ENCODE measurements around the gene SPATA13. TPM values are rescaled to one million over a fixed set of nuclear protein-coding genes. Genes with fewer than 3 reads are reported as not detected.

The SPATA13 gene
- total RNA-seq, 1 experiment from 2014 or later = 10.5 TPM

DNA sequence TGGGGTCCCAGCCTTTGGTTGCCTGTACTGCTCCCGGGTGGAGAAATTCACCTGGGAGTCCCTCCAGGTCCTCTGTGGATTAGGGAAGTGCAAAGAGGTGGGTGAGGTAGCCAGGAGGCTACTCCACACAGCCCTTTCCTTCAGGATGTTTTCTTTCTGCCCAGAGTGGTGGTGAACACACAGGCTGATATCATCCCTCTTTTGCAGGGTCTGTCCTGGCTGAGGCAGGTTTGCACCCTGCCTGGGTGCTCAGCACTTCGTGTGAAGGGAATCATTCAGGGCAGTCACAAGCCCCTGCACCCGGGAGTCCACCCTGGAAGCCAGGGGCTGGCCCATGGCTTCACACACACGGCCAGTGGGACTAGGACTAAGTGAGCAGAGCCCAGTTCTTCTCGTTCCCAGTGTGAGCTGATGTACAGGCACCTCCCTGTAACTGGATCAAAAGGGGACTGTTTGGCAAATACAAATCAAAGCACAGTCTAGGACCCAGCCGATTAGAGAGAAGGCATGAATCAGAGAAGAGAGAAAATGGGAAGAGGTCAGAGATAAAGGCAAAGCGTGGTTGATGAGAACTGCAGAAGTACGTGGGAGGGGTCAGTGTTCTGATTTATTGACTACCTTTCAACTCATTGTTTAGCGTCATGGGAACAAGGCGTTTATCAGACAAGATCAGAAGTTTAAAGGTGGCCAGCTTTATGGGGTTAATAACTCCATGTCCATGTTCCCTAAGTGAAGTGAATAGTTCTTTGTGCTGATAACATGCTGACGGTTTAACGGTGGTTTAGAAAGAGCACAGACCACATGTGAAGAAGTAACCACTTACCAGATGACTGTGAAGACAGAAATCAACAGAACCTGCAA lies 30.4 kb upstream of the SPATA13 start:
- no peak overlapping the region for H3K27ac Mint-ChIP-seq (ENCODE audit: unreplicated experiment)
- no peak overlapping the region for H3K4me3 Mint-ChIP-seq (ENCODE audit: unreplicated experiment)
- peaks cover 10% of the 10 kb centered on the region for H3K9me3 Mint-ChIP-seq (ENCODE audit: unreplicated experiment)
- no peaks in the 10 kb centered on the region for H3K27me3 ChIP-seq (replicated peaks; ENCODE audit: control insufficient read depth, insufficient read depth, low read length)
- no TSS peak for BruUV-seq (replicated peaks)
- CTCF ChIA-PET = no interaction called here
- peaks cover 14% of the 10 kb centered on the region for H3K9me3 ChIP-seq
- H3K4me1 Mint-ChIP-seq (ENCODE audit: low read depth, unreplicated experiment) = peaks cover 6% of the 10 kb centered on the region
- TF ChIP-seq, protein P1, sequence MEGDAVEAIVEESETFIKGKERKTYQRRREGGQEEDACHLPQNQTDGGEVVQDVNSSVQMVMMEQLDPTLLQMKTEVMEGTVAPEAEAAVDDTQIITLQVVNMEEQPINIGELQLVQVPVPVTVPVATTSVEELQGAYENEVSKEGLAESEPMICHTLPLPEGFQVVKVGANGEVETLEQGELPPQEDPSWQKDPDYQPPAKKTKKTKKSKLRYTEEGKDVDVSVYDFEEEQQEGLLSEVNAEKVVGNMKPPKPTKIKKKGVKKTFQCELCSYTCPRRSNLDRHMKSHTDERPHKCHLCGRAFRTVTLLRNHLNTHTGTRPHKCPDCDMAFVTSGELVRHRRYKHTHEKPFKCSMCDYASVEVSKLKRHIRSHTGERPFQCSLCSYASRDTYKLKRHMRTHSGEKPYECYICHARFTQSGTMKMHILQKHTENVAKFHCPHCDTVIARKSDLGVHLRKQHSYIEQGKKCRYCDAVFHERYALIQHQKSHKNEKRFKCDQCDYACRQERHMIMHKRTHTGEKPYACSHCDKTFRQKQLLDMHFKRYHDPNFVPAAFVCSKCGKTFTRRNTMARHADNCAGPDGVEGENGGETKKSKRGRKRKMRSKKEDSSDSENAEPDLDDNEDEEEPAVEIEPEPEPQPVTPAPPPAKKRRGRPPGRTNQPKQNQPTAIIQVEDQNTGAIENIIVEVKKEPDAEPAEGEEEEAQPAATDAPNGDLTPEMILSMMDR (IDR thresholded peaks at IDR 0.05; ENCODE audit: insufficient read depth in 1 of 2, low read depth in 1 of 2, low read length in 1 of 2, severe bottlenecking in 1 of 2, unreplicated experiment in 1 of 2) = no peak
- H3K4me1 ChIP-seq = peaks cover 25% of the 10 kb centered on the region
- intact Hi-C loops (cut with micrococcal nuclease; ENCODE audit: unreplicated experiment) = no loop called here
- H3K4me3 ChIP-seq (ENCODE audit: low read depth, low read length) = no peak overlapping the region
- H3K27me3 Mint-ChIP-seq (ENCODE audit: insufficient read depth, unreplicated experiment) = no peaks in the 10 kb centered on the region
- no peaks in the 10 kb centered on the region for H3K36me3 ChIP-seq (ENCODE audit: control insufficient read depth, insufficient read depth, low read length)
- POLR2A ChIA-PET = no interaction called here
- DNase-seq = peak in 1 of 2 experiments; percentile 15
- H3K36me3 Mint-ChIP-seq (ENCODE audit: insufficient read depth, unreplicated experiment) = no peaks in the 10 kb centered on the region

DNA sequence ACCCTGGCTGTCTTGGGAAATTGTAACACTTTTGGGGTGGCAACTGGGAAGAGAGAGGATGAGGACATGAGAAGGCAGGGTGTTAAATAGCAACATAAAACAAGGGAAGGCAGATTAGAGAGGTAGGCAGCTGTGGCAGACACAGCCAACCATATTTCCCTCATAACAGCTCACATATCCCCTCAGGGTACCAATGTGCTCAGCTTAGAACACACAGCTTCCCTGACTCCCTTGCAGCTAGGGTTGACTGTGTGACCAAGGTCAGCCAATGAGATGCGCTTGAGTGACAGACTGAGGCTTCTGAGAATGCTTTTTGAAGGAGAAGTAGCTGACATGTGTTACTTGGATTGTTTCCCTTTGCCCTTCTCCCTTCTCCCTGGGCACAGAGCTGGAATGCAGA lies 28.8 kb upstream of the SPATA13 start:
- H3K27me3 ChIP-seq (replicated peaks; ENCODE audit: control insufficient read depth, insufficient read depth, low read length) = no peaks in the 10 kb centered on the region
- H3K9me3 ChIP-seq = peaks cover 14% of the 10 kb centered on the region
- BruUV-seq (replicated peaks) = no TSS peak
- ChIA-PET CTCF (interaction anchor here (0.7 kb wide), 1 partner anchor 65 kb away, joined by 3 read pairs; no protein-coding TSS in a partner anchor), POLR2A (no interaction called here)
- H3K4me1 ChIP-seq = peaks cover 15% of the 10 kb centered on the region
- H3K36me3 ChIP-seq (ENCODE audit: control insufficient read depth, insufficient read depth, low read length) = no peaks in the 10 kb centered on the region
- H3K9me3 Mint-ChIP-seq (ENCODE audit: unreplicated experiment) = peaks cover 10% of the 10 kb centered on the region
- H3K36me3 Mint-ChIP-seq (ENCODE audit: insufficient read depth, unreplicated experiment) = no peaks in the 10 kb centered on the region
- H3K4me3 Mint-ChIP-seq (ENCODE audit: unreplicated experiment) = no peak overlapping the region
- DNase-seq = no peak
- no peak overlapping the region for H3K4me3 ChIP-seq (ENCODE audit: low read depth, low read length)
- H3K27ac Mint-ChIP-seq (ENCODE audit: unreplicated experiment) = no peak overlapping the region
- H3K27me3 Mint-ChIP-seq (ENCODE audit: insufficient read depth, unreplicated experiment) = no peaks in the 10 kb centered on the region
- peaks cover 6% of the 10 kb centered on the region for H3K4me1 Mint-ChIP-seq (ENCODE audit: low read depth, unreplicated experiment)
- TF ChIP-seq, protein P1 (IDR thresholded peaks at IDR 0.05; ENCODE audit: insufficient read depth in 1 of 2, low read depth in 1 of 2, low read length in 1 of 2, severe bottlenecking in 1 of 2, unreplicated experiment in 1 of 2) = no peak
- intact Hi-C loops (cut with micrococcal nuclease; ENCODE audit: unreplicated experiment) = no loop called here

DNA sequence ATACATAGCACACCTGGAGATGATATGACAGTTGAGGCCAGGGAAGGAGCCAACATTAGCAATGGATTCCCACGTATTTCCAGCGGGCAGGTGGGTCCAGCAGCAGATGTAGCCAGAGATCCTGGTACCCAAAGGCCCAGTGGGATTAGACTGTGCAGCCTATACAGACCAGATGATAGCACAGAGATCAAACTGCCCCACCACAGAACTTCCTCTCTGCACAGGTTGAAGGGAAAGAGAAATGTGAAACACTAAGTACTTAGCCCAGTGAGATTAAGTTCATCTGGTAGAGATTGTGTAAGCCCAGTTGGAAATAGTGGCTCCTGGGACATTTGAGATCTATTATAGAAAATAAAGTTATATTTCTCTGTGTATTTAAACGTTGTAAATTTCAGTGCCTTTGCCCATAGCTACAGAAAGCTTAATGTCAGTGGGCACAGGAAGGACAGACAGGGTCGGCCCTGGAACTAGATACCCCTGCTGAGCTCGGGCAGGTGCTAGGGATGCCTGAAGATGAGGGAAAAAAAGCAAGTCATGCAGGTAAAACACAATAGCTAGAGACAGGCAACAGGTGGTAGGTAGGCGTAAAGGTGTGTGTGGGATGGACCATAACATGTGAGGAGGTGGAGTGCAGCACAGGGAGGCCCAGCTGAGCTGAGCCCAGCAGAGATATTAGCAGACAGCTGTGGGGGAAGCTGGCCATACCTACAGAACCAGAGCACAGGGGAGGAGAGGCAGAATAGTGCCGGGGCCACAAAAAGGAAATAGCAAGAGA lies 27.3 kb upstream of the SPATA13 start:
- H3K4me3 Mint-ChIP-seq (ENCODE audit: unreplicated experiment) = no peak overlapping the region
- ChIA-PET POLR2A (no interaction called here), CTCF (no interaction called here)

More for the DNA sequence above, 27.3 kb upstream of the SPATA13 start:
- Histone ChIP-seq H3K36me3 (ENCODE audit: control insufficient read depth, insufficient read depth, low read length) (no peaks in the 10 kb centered on the region), H3K27me3 (replicated peaks; ENCODE audit: control insufficient read depth, insufficient read depth, low read length) (no peaks in the 10 kb centered on the region), H3K4me3 (ENCODE audit: low read depth, low read length) (no peak overlapping the region), H3K4me1 (peaks cover under 1% of the 10 kb centered on the region; the same call in 1 of the 2 replicates), H3K9me3 (peaks cover 14% of the 10 kb centered on the region)
- TF ChIP-seq, protein P1 (IDR thresholded peaks at IDR 0.05; ENCODE audit: insufficient read depth in 1 of 2, low read depth in 1 of 2, low read length in 1 of 2, severe bottlenecking in 1 of 2, unreplicated experiment in 1 of 2) = no peak
- BruUV-seq (replicated peaks) = no TSS peak
- Mint-ChIP-seq H3K27me3 (ENCODE audit: insufficient read depth, unreplicated experiment) (no peaks in the 10 kb centered on the region), H3K27ac (ENCODE audit: unreplicated experiment) (no peak overlapping the region), H3K36me3 (ENCODE audit: insufficient read depth, unreplicated experiment) (no peaks in the 10 kb centered on the region), H3K4me1 (ENCODE audit: low read depth, unreplicated experiment) (peaks cover 6% of the 10 kb centered on the region), H3K9me3 (ENCODE audit: unreplicated experiment) (peaks cover 10% of the 10 kb centered on the region)
- intact Hi-C loops (cut with micrococcal nuclease; ENCODE audit: unreplicated experiment) = no loop called here
- no peak for DNase-seq

Measured in Caco-2 (cell line).